Embryonic facial prominence (tissue), 1 donor: ENCODE results near the gene APBB1.

ENCODE experiments used
- DNase-seq: peaks from one replicate; pipeline ENCODE4 v3.0.0-alpha.2; 2016; ENCODE audit errors: extremely low spot score

Gene APBB1

DNA sequence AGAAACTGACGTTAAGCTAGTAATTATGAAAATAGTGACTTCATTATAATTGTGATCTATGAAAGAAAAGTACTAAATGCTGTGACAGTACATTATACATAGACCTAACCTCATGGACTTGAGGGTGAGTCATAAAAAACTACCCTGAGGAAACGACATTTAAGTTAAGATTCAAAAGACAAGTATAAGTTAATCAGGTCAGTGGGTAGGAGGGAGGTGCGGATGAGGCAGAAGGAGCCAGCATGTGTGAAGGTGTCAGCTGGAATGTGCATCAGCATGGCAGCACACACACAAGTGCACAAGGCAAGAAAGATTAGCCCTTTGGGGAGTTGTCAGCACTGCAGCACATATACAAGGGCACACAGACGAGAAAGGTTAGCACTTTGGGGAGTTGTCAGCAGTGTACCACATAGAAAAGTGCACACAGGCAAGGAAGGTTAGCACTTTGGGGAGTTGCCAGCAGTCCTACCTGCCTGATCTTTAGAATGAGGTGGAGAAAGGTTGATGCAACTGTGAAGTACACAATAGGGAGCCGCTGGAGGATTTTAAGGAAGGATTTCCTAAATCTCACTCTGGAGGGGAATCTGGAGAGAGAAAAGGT is 67.0 kb downstream of the APBB1 start:
- no peak for DNase-seq

DNA sequence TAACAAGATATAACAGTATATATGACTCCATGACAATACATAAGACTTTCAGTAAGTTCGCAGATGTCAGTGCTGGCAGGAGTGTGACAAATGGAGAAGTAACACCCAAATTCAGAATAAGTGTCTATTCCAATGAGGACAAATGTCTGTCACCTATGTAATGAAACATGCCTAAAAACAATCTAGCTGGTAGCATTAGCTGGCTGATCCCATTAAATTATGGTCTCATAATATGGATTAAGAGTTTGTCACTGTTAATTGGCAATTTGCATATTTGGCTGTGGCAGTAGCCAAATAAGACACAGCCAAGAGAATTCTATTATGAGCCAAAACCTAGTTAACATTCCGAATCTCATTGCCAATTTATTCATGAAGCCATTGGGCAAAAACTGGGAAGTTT is 68.4 kb downstream of the APBB1 start:
- no peak for DNase-seq

DNA sequence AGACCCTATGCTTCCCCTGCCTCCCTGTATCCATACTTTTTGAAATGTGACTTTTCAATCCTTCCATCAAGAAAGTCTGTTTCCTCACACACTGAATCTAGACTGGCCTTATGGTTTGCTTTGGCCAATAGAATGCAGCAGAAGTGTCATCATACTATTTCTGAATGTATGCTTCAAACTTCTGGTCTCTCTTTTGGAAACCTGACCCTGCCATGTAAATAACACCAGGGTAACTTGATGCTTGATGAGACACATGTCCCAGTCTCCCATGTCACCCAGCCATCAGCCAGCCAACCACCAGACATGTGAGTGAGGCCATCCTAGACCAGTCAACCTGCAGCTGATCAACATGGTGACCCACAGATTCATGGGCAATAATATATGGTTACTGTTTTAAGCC is 68.9 kb downstream of the APBB1 start:
- DNase-seq = no peak

DNA sequence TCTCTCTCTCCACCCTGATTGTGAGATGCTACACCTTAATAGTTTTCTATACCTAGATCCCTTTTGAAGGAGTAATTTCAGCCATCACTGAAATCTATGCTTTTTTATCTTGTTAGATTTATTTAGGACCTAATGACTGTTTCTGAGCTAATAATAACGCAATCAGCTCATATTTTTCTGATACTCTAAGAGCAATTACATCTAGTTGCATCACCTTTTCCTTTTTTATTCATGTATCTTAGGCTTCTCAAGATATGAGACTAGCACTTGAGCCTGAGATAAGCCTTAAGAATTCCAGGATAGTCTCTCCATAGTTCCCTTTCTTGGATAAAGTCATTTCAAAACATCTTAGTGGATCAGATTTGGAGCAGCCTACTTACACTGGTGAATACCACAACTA is 73.5 kb downstream of the APBB1 start:
- no peak for DNase-seq
